ENCODE results near the gene PDE3A. TPM values are rescaled to one million over a fixed set of nuclear protein-coding genes. Genes with fewer than 3 reads are reported as not detected.

PDE3A gene
- total RNA-seq, 1 experiment from 2014 or later = 0.12 TPM

DNA sequence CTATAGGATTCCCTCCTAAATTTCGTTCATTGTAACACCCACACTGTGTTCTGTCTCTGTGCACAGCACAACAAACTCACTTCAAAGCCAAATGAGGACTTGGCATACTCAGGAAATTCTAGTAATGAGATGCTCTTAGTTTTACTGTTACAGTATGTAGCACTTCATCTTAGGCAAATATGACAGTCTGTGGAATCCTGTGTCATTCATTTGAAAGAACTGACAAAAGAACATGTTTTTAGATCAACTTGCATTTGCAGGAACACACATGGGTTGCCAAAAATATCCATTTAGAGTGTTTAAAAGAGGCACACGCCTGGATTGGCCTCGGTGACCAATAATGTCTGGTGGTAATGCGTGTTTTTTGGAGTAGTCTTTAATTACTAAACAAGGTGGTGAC, 56.5 kb downstream of the PDE3A start:
- Histone ChIP-seq H2AFZ (ENCODE audit: low read depth, low read length, poor library complexity, severe bottlenecking) (no peak overlapping the region), H4K20me1 (ENCODE audit: insufficient read depth) (no peaks in the 10 kb centered on the region), H3K9me2 (ENCODE audit: insufficient read depth) (no peaks in the 10 kb centered on the region), H3K27me3 (ENCODE audit: insufficient read depth, low read length) (no peaks in the 10 kb centered on the region), H3K9me3 (ENCODE audit: control insufficient read depth in 1 of 2, insufficient read depth in 1 of 2, low read depth in 1 of 2, low read length in 2 of 2) (no peaks in the 10 kb centered on the region), H3K4me2 (ENCODE audit: low read length) (no peak overlapping the region), H3K79me2 (ENCODE audit: insufficient read depth, low read length) (no peaks in the 10 kb centered on the region), H3K27ac (ENCODE audit: low read depth, low read length) (no peak overlapping the region), H3K36me3 (ENCODE audit: control insufficient read depth in 1 of 2, insufficient read depth in 2 of 2, low read length in 2 of 2) (no peaks in the 10 kb centered on the region), H3K4me1 (ENCODE audit: control insufficient read depth in 1 of 2, insufficient read depth in 2 of 2, low read length in 2 of 2) (no peaks in the 10 kb centered on the region), H3K9ac (ENCODE audit: low read length) (no peak overlapping the region), H3K4me3 (replicated peaks in 1 of 2; ENCODE audit: low read depth in 1 of 2, low read length in 2 of 2) (no peak overlapping the region)
- intact Hi-C loops (cut with micrococcal nuclease) = loop anchor here (5.0 kb wide), 1 partner anchor 843 kb away; no protein-coding TSS in a partner anchor
- RAD21 ChIA-PET (ENCODE audit: low non-redundant PET in 1 of 2, low total read pairs in 2 of 2, uncharacterized antibody in 2 of 2, unreplicated experiment in 2 of 2) = no interaction called here
- ATAC-seq = no peak
- BruUV-seq (replicated peaks) = no TSS peak
- POLR2A ChIA-PET = no interaction called here
- CTCF ChIA-PET = no interaction called here
- DNase-seq (ENCODE audit: low read depth, low spot score) = no peak
- no peak for TF ChIP-seq CTCF (IDR thresholded peaks at IDR 0.05 in 2 of 3, conservative IDR thresholded peaks at IDR 0.05 in 1 of 3; ENCODE audit: borderline replicate concordance in 1 of 3, insufficient read depth in 1 of 3, low read depth in 2 of 3, low read length in 2 of 3)

GRCh38 chr12:20426191-20426590, 57.9 kb downstream of the PDE3A start:
- no TSS peak for BruUV-seq (replicated peaks)
- Histone ChIP-seq H2AFZ (ENCODE audit: low read depth, low read length, poor library complexity, severe bottlenecking) (no peak overlapping the region), H3K27me3 (ENCODE audit: insufficient read depth, low read length) (no peaks in the 10 kb centered on the region), H3K4me3 (replicated peaks in 1 of 2; ENCODE audit: low read depth in 1 of 2, low read length in 2 of 2) (no peak overlapping the region), H3K4me1 (ENCODE audit: control insufficient read depth in 1 of 2, insufficient read depth in 2 of 2, low read length in 2 of 2) (no peaks in the 10 kb centered on the region), H3K9ac (ENCODE audit: low read length) (no peak overlapping the region), H3K27ac (ENCODE audit: low read depth, low read length) (no peak overlapping the region), H3K79me2 (ENCODE audit: insufficient read depth, low read length) (no peaks in the 10 kb centered on the region), H3K9me2 (ENCODE audit: insufficient read depth) (no peaks in the 10 kb centered on the region), H3K9me3 (ENCODE audit: control insufficient read depth in 1 of 2, insufficient read depth in 1 of 2, low read depth in 1 of 2, low read length in 2 of 2) (no peaks in the 10 kb centered on the region), H4K20me1 (ENCODE audit: insufficient read depth) (no peaks in the 10 kb centered on the region), H3K4me2 (ENCODE audit: low read length) (no peak overlapping the region), H3K36me3 (ENCODE audit: control insufficient read depth in 1 of 2, insufficient read depth in 2 of 2, low read length in 2 of 2) (no peaks in the 10 kb centered on the region)
- intact Hi-C loops (cut with micrococcal nuclease) = no loop called here
- POLR2A ChIA-PET = no interaction called here
- CTCF ChIA-PET = no interaction called here
- ATAC-seq = no peak
- DNase-seq (ENCODE audit: low read depth, low spot score) = no peak
- RAD21 ChIA-PET (ENCODE audit: low non-redundant PET in 1 of 2, low total read pairs in 2 of 2, uncharacterized antibody in 2 of 2, unreplicated experiment in 2 of 2) = no interaction called here
- TF ChIP-seq TCF7L2 (IDR thresholded peaks at IDR 0.05; ENCODE audit: borderline replicate concordance, extremely low read depth, insufficient read depth, insufficient read length) (no peak), RAD21 (IDR thresholded peaks at IDR 0.05; ENCODE audit: low read depth) (no peak), EZH2 (IDR thresholded peaks at IDR 0.05) (no peak), SP1 (IDR thresholded peaks at IDR 0.05; ENCODE audit: low read depth) (no peak), ZFX (IDR thresholded peaks at IDR 0.05) (no peak), POLR2A (IDR thresholded peaks at IDR 0.05; ENCODE audit: borderline replicate concordance, extremely low read depth, insufficient read depth, insufficient read length) (no peak), EZH2phosphoT487 (IDR thresholded peaks at IDR 0.05; ENCODE audit: borderline replicate concordance) (no peak), POLR2AphosphoS5 (IDR thresholded peaks at IDR 0.05; ENCODE audit: low read depth, low read length) (no peak), JUND (IDR thresholded peaks at IDR 0.05) (no peak), YY1 (IDR thresholded peaks at IDR 0.05; ENCODE audit: extremely low read depth, insufficient replicate concordance, low read depth, low read length) (no peak)
- TF ChIP-seq, protein P1, sequence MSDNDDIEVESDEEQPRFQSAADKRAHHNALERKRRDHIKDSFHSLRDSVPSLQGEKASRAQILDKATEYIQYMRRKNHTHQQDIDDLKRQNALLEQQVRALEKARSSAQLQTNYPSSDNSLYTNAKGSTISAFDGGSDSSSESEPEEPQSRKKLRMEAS (IDR thresholded peaks at IDR 0.05) = no peak
- TF ChIP-seq, protein P2, sequence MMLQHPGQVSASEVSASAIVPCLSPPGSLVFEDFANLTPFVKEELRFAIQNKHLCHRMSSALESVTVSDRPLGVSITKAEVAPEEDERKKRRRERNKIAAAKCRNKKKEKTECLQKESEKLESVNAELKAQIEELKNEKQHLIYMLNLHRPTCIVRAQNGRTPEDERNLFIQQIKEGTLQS (IDR thresholded peaks at IDR 0.05) = no peak
- TF ChIP-seq, protein P3, sequence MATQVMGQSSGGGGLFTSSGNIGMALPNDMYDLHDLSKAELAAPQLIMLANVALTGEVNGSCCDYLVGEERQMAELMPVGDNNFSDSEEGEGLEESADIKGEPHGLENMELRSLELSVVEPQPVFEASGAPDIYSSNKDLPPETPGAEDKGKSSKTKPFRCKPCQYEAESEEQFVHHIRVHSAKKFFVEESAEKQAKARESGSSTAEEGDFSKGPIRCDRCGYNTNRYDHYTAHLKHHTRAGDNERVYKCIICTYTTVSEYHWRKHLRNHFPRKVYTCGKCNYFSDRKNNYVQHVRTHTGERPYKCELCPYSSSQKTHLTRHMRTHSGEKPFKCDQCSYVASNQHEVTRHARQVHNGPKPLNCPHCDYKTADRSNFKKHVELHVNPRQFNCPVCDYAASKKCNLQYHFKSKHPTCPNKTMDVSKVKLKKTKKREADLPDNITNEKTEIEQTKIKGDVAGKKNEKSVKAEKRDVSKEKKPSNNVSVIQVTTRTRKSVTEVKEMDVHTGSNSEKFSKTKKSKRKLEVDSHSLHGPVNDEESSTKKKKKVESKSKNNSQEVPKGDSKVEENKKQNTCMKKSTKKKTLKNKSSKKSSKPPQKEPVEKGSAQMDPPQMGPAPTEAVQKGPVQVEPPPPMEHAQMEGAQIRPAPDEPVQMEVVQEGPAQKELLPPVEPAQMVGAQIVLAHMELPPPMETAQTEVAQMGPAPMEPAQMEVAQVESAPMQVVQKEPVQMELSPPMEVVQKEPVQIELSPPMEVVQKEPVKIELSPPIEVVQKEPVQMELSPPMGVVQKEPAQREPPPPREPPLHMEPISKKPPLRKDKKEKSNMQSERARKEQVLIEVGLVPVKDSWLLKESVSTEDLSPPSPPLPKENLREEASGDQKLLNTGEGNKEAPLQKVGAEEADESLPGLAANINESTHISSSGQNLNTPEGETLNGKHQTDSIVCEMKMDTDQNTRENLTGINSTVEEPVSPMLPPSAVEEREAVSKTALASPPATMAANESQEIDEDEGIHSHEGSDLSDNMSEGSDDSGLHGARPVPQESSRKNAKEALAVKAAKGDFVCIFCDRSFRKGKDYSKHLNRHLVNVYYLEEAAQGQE (IDR thresholded peaks at IDR 0.05; ENCODE audit: low read depth) = no peak

Measured in HCT116 (cell line).